Ovary (tissue), 3 donors: ENCODE results near the gene STT3B.

Source experiments
- POLR2A ChIP-seq: fragments of 450-650 bp; IDR thresholded peaks from one replicate; pipeline ENCODE4 v1.6.1; 2017; ENCODE audit warnings: antibody characterized with exemption, mild to moderate bottlenecking, moderate library complexity
- TF ChIP-seq, protein P1 (sequence below), 3 donors: fragments of 450-650 bp in 2 of 3; fragments of 200-600 bp in 1 of 3; IDR thresholded peaks; one replicate each; pipeline versions ENCODE4 v1.5.1 to v1.8.0; 2016 to 2022; ENCODE audit warnings: antibody characterized with exemption in 3 of 3, mild to moderate bottlenecking in 1 of 3
- donor health status: DM: no; HTN: no; CAD: no.

- no peak for TF ChIP-seq POLR2A
- TF ChIP-seq, protein P1, sequence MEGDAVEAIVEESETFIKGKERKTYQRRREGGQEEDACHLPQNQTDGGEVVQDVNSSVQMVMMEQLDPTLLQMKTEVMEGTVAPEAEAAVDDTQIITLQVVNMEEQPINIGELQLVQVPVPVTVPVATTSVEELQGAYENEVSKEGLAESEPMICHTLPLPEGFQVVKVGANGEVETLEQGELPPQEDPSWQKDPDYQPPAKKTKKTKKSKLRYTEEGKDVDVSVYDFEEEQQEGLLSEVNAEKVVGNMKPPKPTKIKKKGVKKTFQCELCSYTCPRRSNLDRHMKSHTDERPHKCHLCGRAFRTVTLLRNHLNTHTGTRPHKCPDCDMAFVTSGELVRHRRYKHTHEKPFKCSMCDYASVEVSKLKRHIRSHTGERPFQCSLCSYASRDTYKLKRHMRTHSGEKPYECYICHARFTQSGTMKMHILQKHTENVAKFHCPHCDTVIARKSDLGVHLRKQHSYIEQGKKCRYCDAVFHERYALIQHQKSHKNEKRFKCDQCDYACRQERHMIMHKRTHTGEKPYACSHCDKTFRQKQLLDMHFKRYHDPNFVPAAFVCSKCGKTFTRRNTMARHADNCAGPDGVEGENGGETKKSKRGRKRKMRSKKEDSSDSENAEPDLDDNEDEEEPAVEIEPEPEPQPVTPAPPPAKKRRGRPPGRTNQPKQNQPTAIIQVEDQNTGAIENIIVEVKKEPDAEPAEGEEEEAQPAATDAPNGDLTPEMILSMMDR (IDR thresholded peaks at IDR 0.05) = no peak
Observed at GRCh38 chr3:31483776-31484175, 48.9 kb upstream of the STT3B start.
